Endothelial cell of umbilical vein (primary cell): ENCODE data around the gene UBR3.

Experiments
- CTCF ChIP-seq, 2 donors: IDR thresholded peaks; 1 replicate in 1 of 2; 2 replicates in 1 of 2; pipeline ENCODE4 v1.5.1; 2011; ENCODE audit warnings: low read length in 2 of 2, mild to moderate bottlenecking in 2 of 2, moderate library complexity in 2 of 2, control low read depth in 1 of 2, inconsistent platforms in 1 of 2, low read depth in 1 of 2; ENCODE audit not compliant: insufficient read depth in 1 of 2; ENCODE audit errors: extremely low read depth in 1 of 2
- EZH2 ChIP-seq: IDR thresholded peaks from 2 replicates; pipeline ENCODE4 v1.6.1; 2012; ENCODE audit warnings: borderline replicate concordance, low read depth, mild to moderate bottlenecking, moderate library complexity, low read length, inconsistent platforms; ENCODE audit not compliant: severe bottlenecking
- FOS ChIP-seq: IDR thresholded peaks from 2 replicates; pipeline ENCODE4 v1.6.1; 2011; ENCODE audit warnings: mild to moderate bottlenecking, low read length, moderate library complexity, borderline replicate concordance; ENCODE audit not compliant: insufficient read depth
- GATA2 ChIP-seq: IDR thresholded peaks from 2 replicates; pipeline ENCODE4 v1.7.0; 2011; ENCODE audit warnings: low read depth, mild to moderate bottlenecking, moderate library complexity, mixed read lengths, low read length; ENCODE audit not compliant: insufficient read length, insufficient read depth
- JUN ChIP-seq: IDR thresholded peaks from 2 replicates; pipeline ENCODE4 v1.6.1; 2011; ENCODE audit warnings: borderline replicate concordance, low read depth; ENCODE audit not compliant: insufficient read length, insufficient read depth
- MYC ChIP-seq: IDR thresholded peaks from one replicate; pipeline ENCODE4 v1.6.1; 2011; ENCODE audit warnings: mild to moderate bottlenecking, low read depth, low read length
- POLR2A ChIP-seq: IDR thresholded peaks from 2 replicates; pipeline ENCODE4 v1.6.1; 2012; ENCODE audit warnings: low read depth, mild to moderate bottlenecking, control low read depth, low read length
- POLR2AphosphoS5 ChIP-seq: IDR thresholded peaks from 2 replicates; pipeline ENCODE4 v1.6.1; 2012; ENCODE audit warnings: low read depth, mild to moderate bottlenecking, control low read depth, low read length, moderate library complexity; ENCODE audit not compliant: insufficient read depth

GRCh38 chr2:169859423-169859822, 32.2 kb downstream of the UBR3 start:
- TF ChIP-seq CTCF (IDR thresholded peaks at IDR 0.05; ENCODE audit: extremely low read depth in 1 of 2, insufficient read depth in 1 of 2, low read depth in 1 of 2, low read length in 2 of 2) (no peak), POLR2A (no peak), GATA2 (no peak), JUN (no peak), EZH2 (no peak), POLR2AphosphoS5 (no peak), MYC (no peak), FOS (no peak)
